Bronchial epithelial cell (primary cell): ENCODE measurements around the gene IFITM10. TPM values are rescaled to one million over a fixed set of nuclear protein-coding genes. Genes with fewer than 3 reads are reported as not detected.

Experiments used
- DNase-seq: peaks from one replicate; pipeline ENCODE4 v3.0.0-alpha.2; 2010; ENCODE audit warnings: low read depth
- FAIRE-seq: peaks from 2 replicates; lab custom pipeline; 2011; peaks lifted over from hg19 to GRCh38; lab: Jason Lieb, UNC
- H3K27me3 ChIP-seq: 2 replicates; pipeline ENCODE4 v1.5.1; 2011; ENCODE audit warnings: low read length; ENCODE audit not compliant: control insufficient read depth, insufficient read depth
- H3K36me3 ChIP-seq: 2 replicates; pipeline ENCODE4 v1.5.1; 2011; ENCODE audit warnings: low read length; ENCODE audit not compliant: control insufficient read depth, insufficient read depth
- H3K4me3 ChIP-seq: 2 replicates; pipeline ENCODE4 v1.5.1; 2011; ENCODE audit warnings: mild to moderate bottlenecking, low read depth, low read length, control low read depth
- total RNA-seq: library from RNA; depleted of rRNA; stranded (reverse); fragments of >200 nt; gene quantifications from 2 replicates; pipeline ENCODE4 v1.2.1, GENCODE V29; 2014
- TF ChIP-seq, protein P1 (sequence below): IDR thresholded peaks from 2 replicates; pipeline ENCODE4 v1.5.1; 2011; ENCODE audit warnings: mild to moderate bottlenecking, moderate library complexity, low read length, control low read depth, inconsistent platforms; ENCODE audit not compliant: insufficient read depth, severe bottlenecking

Gene IFITM10
- total RNA-seq, 1 donor from 2014 or later = 1.3 TPM

DNA sequence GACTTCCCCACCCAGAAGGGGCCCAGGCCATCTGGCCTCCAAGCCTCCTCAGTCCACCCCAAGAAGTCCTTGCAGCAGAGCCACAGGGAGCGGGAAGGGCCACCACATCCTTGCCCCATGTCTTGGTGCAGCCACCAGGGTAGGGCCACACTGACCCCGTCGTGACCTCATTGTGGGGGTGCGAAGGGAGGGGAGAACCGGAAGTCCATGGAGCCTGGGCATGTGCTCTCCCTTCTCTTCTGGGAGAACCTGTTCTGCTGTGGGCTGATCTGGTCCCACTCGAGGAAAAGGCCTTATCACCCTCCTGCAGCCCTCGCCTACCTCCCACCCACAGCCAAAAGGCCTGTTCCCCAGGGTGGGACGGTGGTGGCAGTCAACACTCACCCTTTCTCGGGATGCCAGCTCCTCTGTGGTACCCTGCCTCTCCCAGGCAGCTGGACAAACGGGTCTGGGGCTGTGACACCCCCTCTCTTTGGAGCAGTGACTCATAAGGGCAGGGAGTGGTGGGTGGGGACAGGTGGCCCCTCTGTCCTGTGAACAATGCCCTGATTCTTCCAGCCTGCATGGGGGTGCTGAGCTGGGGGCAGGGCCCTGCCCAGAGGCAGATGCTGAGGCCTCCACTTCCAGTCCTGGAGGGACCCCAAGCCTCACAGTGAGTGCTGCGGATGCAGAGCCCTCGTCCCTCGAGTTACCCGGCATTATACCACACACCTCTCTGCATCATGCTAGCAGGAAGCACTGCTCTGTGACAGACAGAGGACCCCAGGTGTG is 27.9 kb upstream of the IFITM10 start:
- TF ChIP-seq, protein P1, sequence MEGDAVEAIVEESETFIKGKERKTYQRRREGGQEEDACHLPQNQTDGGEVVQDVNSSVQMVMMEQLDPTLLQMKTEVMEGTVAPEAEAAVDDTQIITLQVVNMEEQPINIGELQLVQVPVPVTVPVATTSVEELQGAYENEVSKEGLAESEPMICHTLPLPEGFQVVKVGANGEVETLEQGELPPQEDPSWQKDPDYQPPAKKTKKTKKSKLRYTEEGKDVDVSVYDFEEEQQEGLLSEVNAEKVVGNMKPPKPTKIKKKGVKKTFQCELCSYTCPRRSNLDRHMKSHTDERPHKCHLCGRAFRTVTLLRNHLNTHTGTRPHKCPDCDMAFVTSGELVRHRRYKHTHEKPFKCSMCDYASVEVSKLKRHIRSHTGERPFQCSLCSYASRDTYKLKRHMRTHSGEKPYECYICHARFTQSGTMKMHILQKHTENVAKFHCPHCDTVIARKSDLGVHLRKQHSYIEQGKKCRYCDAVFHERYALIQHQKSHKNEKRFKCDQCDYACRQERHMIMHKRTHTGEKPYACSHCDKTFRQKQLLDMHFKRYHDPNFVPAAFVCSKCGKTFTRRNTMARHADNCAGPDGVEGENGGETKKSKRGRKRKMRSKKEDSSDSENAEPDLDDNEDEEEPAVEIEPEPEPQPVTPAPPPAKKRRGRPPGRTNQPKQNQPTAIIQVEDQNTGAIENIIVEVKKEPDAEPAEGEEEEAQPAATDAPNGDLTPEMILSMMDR = no peak
- Histone ChIP-seq H3K27me3 (peaks cover 2% of the 10 kb centered on the region), H3K4me3 (no peak overlapping the region), H3K36me3 (no peaks in the 10 kb centered on the region)
- FAIRE-seq (no peak), DNase-seq (no peak)

DNA sequence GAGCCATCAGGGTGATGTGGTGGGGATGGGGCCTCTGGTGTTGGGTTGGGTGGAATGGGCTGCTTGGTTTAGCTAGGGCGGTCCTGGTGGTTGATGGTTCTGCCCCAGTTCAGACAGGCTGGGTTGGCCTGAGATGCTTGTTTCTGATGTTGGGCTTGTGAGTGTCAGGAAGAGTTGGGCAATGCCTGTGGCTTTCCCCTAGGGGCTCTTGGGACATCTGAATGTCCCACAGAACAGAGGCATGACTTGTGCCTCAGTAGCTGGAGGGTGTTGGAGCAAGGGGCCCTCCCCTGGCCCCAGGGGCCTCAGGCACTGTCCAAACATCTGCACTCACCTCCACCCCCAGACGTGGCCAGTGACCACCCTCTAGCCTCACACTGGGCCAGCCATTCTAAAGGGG is 27.3 kb upstream of the IFITM10 start:
- TF ChIP-seq, protein P1 = no peak
- FAIRE-seq (no peak), DNase-seq (no peak)
- Histone ChIP-seq H3K36me3 (no peaks in the 10 kb centered on the region), H3K27me3 (peaks cover under 1% of the 10 kb centered on the region), H3K4me3 (no peak overlapping the region)

DNA sequence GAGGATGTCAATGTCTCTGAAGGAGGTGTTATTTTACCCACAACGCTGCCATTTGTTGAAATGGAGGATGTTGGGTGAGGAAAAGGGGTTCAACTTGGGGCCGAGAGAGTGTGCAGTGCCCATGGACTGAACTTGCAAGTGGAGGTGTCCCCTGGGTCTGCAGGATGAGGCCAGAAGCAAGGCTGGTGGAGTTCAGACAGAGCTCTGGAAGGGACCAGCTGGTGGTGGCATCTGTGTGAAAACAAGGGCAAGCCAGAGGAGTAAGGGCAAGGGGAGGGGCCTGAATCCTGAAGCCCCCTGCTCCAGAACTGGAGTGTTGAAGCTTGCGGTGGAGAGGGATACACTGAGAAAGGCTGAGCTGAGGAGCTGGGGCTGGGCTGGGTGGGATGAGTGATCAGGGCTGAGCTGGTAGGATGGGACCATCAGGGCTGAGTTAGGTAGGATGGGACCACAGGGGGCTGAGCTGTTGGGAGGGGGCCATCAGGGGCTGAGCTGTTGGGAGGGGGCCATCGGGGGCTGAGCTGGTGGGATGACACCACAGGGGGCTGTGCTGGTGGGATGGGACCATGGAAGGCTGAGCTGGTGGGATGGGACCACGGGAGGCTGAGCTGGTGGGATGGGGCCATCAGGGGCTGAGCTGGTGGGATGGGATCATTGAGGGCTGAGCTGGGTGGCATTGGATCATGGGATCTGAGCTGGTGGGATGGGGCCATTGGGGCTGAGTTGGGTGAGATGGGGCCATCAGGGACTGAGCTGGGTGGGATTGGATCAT is 26.7 kb upstream of the IFITM10 start:
- TF ChIP-seq, protein P1 = no peak

DNA sequence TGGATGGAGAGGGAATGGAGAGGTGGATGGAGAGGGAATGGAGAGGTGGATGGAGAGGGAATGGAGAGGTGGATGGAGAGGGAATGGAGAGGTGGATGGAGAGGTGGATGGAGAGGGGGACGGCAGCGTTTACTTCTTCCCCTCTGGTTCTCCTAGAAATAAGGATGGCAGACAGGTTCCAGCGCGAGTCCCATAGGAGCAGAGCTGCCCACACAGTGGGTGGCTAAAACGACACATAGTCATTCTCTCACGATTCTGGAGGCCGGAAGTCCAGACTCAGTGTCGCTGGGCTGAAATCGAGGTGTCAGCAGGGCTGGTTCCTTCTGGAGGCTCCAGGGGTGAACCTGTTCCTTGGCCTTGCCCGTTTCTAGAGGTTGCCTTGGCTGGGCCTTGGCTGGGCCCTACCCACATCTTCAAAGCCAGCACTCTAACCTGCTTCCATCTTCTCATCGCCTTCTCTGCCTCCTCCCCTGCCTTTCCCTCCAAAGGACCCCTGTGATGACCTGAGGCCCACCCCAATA is 26.0 kb upstream of the IFITM10 start:
- Histone ChIP-seq H3K36me3 (no peaks in the 10 kb centered on the region), H3K27me3 (no peaks in the 10 kb centered on the region), H3K4me3 (no peak overlapping the region)
- TF ChIP-seq, protein P1 = no peak
- DNase-seq (no peak), FAIRE-seq (peak; percentile 28)

More for the DNA sequence above, 26.7 kb upstream of the IFITM10 start:
- Histone ChIP-seq H3K27me3 (no peaks in the 10 kb centered on the region), H3K36me3 (no peaks in the 10 kb centered on the region), H3K4me3 (no peak overlapping the region)
- DNase-seq (no peak), FAIRE-seq (no peak)

DNA sequence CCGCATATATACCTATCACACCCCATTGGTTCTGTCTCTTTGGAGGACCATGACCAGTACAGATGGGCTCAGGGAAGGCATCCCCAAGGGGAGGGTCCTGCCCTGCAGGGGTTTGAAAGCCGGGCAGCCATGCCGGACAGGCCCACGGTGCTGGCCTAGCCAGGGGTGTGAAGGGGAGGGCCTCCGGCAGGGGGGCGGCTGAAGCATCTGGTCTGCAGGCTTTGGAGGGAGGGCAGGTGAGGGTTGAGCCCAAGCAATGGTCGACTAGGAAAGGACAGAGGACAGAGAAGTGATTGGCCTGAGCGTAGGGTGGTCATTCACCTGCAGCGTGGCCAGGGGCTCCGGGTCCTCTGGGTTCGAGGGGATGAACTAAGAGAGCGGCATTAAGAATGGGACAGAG is 24.5 kb upstream of the IFITM10 start:
- H3K27me3 ChIP-seq = no peaks in the 10 kb centered on the region
- TF ChIP-seq, protein P1 = no peak
- FAIRE-seq = no peak
- no peak for DNase-seq
- H3K4me3 ChIP-seq = no peak overlapping the region
- no peaks in the 10 kb centered on the region for H3K36me3 ChIP-seq
